Psoas muscle (tissue), 8 donors: ENCODE results near the gene PTTG1IP2. TPM values are rescaled to one million over a fixed set of nuclear protein-coding genes. Genes with fewer than 3 reads are reported as not detected.

ENCODE experiments used
- ATAC-seq, 4 donors: fragments of 200-7000 bp; cut with Tn5 transposase; one replicate each; pipeline ENCODE4 v1.9.1; 2020; ENCODE audit warnings: moderate library complexity in 3 of 4, mild to moderate bottlenecking in 2 of 4
- DNase-seq, 2 donors: peaks; one replicate each; pipeline ENCODE4 v3.0.0-alpha.2; 2020
- H3K27ac ChIP-seq: fragments of 200-600 bp; one replicate; pipeline ENCODE4 v1.8.0; 2022
- H3K27me3 ChIP-seq, 3 donors: fragments of 200-600 bp in 1 of 3; one replicate each; pipeline versions ENCODE4 v1.6.1 to v1.8.0; 2013 to 2022; ENCODE audit warnings: low read length in 2 of 3, mild to moderate bottlenecking in 2 of 3, moderate library complexity in 1 of 3; ENCODE audit not compliant: insufficient read depth in 3 of 3
- H3K36me3 ChIP-seq, 2 donors: fragments of 200-600 bp in 1 of 2; one replicate each; pipeline versions ENCODE4 v1.6.1 to v1.8.0; 2013 to 2022; ENCODE audit warnings: low read depth in 1 of 2, mild to moderate bottlenecking in 1 of 2, moderate library complexity in 1 of 2; ENCODE audit not compliant: insufficient read depth in 1 of 2
- H3K4me1 ChIP-seq: fragments of 200-600 bp; one replicate; pipeline ENCODE4 v1.8.0; 2022
- H3K4me3 ChIP-seq: fragments of 200-600 bp; one replicate; pipeline ENCODE4 v1.8.0; 2022; ENCODE audit warnings: mild to moderate bottlenecking
- H3K9me3 ChIP-seq: fragments of 200-600 bp; one replicate; pipeline ENCODE4 v1.8.0; 2022
- CTCF ChIP-seq: fragments of 200-600 bp; IDR thresholded peaks from one replicate; pipeline ENCODE4 v1.8.0; 2022; ENCODE audit warnings: antibody characterized with exemption
- WGBS, 3 donors: extraction: QIAGEN DNeasy Blood & Tissue Kit; methylation state at CpG; one replicate each; pipeline versions ENCODE4 v1.1.6 to v1.1.7; 2013; 5-methylcytosine and 5-hydroxymethylcytosine counted together
- intact Hi-C, 2 donors: fragments of 100-400 bp; cut with DNase I; formaldehyde crosslinking; loops; one replicate each; pipeline versions ENCODE4 v1.11.0 to v1.14.2; 2022
- polyA plus RNA-seq, 3 donors: library from polyadenylated mRNA; stranded (reverse); fragments of 200-250 nt; gene quantifications; one replicate each; pipeline ENCODE4 v1.2.3, GENCODE V29; 2013
- total RNA-seq, 4 donors: library from RNA; stranded (reverse); fragmentation: NEBNext Ultra II Directional in 2 of 4; extraction: Animal tissue kit (Norgen Biotek cat#: 25700) in 2 of 4; gene quantifications; one replicate each; pipeline versions ENCODE4 v1.2.1 to v1.2.4, GENCODE V29; 2021 to 2023
- donor health status: healthy with polysubstance abuse.
- donor health status: DM: no; HTN: no; CAD: no; lungs with moderate emphysema.
- donor health status: Bipolar disorder and iron deficiency.
- donor health status: healthy.
- donor health status: DM: yes; HTN: yes; CAD: no.
- donor health status: DM: no; HTN: no; CAD: no.
- donor health status: DM: no; HTN: no; CAD: no.
- donor health status: DM: yes; HTN: yes; CAD: no.

The PTTG1IP2 gene
- total and polyA plus RNA-seq, 7 donors = not detected

DNA sequence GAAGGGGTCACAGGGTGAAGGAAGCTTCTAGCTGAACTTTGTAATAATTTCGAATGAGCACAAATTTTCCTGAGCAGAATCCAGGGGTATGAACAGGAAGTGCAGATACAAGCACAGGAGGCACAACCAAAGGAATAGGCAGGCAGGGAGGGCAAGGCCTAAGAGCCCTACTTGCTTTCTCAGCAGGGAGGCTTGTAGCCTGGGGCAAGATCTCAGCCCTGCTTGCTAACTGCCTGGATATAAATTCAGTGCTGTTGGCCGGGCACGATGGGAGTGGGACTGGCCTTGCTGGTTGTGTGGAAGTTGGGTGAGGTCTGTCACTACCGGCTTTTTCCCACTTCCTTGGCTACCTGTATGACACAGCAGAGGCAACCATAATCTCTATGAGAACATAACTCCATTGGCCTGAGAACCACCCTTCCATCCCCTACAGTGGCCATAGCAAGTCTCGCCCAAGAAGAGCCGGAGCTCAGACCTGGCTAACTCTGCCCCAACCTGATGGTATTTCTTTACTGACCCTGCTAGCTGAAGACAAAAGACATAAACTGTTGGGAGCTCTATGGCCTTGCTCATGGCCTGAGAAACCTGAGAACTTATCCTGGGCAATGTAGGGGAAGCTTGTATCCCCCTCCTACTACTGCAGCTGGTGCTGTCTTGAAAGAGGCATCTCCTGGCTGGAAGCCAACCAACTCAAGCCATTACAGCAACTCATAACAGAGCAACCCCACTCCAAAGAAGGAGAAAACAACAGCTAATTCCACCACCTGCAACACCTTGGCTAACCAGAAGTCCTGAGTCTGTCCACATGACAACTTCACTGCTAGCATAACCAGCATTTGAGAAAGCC is 38.6 kb upstream of the PTTG1IP2 start:
- Histone ChIP-seq H3K4me1 (no peaks in the 10 kb centered on the region), H3K27ac (no peak overlapping the region), H3K4me3 (no peak overlapping the region), H3K36me3 (no peaks in the 10 kb centered on the region), H3K9me3 (no peaks in the 10 kb centered on the region), H3K27me3 (no peaks in the 10 kb centered on the region)
- DNase-seq (no peak), ATAC-seq (peak in 1 of 4 donors; percentile 42)
- WGBS, 3 donors = 87 to 93% (median 89%) methylated on average over 6 of the region's 6 CpGs
- intact Hi-C loops = no loop called here
- TF ChIP-seq CTCF = no peak

GRCh38 chr7:90432752-90433151 is 36.7 kb upstream of the PTTG1IP2 start:
- Histone ChIP-seq H3K27me3 (no peaks in the 10 kb centered on the region), H3K4me1 (no peaks in the 10 kb centered on the region), H3K4me3 (no peak overlapping the region), H3K36me3 (no peaks in the 10 kb centered on the region), H3K9me3 (no peaks in the 10 kb centered on the region), H3K27ac (no peak overlapping the region)
- TF ChIP-seq CTCF = no peak
- WGBS, 3 donors = 70 to 79% (median 74%) methylated on average over 9 to 10 of the region's 10 CpGs
- DNase-seq (no peak), ATAC-seq (no peak)
- intact Hi-C loops = no loop called here

- Histone ChIP-seq H3K27ac (no peak overlapping the region), H3K9me3 (peaks cover 1% of the 10 kb centered on the region), H3K4me1 (no peaks in the 10 kb centered on the region), H3K36me3 (no peaks in the 10 kb centered on the region), H3K27me3 (no peaks in the 10 kb centered on the region), H3K4me3 (no peak overlapping the region)
- ATAC-seq (peak in 1 of 4 donors; percentile 49), DNase-seq (no peak)
- whole genome bisulfite sequencing, 3 donors = 52 to 73% (median 66%) methylated on average over 3 of the region's 3 CpGs
- TF ChIP-seq CTCF = no peak
- intact Hi-C loops = no loop called here
These were observed 36.2 kb upstream of the PTTG1IP2 start for GRCh38 chr7:90433221-90433620.

- intact Hi-C loops = no loop called here
- Histone ChIP-seq H3K9me3 (no peaks in the 10 kb centered on the region), H3K27me3 (no peaks in the 10 kb centered on the region), H3K27ac (no peak overlapping the region), H3K4me1 (no peaks in the 10 kb centered on the region), H3K4me3 (no peak overlapping the region), H3K36me3 (no peaks in the 10 kb centered on the region)
- TF ChIP-seq CTCF = no peak
- DNase-seq (no peak), ATAC-seq (no peak)
- WGBS, 3 donors = 42 to 59% (median 55%) methylated on average over 2 of the region's 2 CpGs
These were observed 23.8 kb upstream of the PTTG1IP2 start for GRCh38 chr7:90445633-90446032.
